K562 (cell line): Measurements from ENCODE around the gene CAPN5. TPM values are rescaled to one million over a fixed set of nuclear protein-coding genes. Genes with fewer than 3 reads are reported as not detected.

Source experiments
- ATAC-seq: fragments of 200-7000 bp; cut with Tn5 transposase; 3 replicates; pipeline ENCODE4 v1.9.1; 2020; ENCODE audit warnings: moderate library complexity
- BruUV-seq: library from RNA; stranded (reverse); fragments of 400-500 nt; replicated peaks from 2 replicates; lab custom pipeline; 2021; lab: Mats Ljungman, UMichigan
- CTCF ChIA-PET: fragments of 300-600 bp; formaldehyde crosslinking; extraction: SDS; loops from one replicate; lab custom pipeline; 2021; ENCODE audit warnings: low intra/inter-chr PET ratio; lab: Yijun Ruan, JAX
- POLR2A ChIA-PET: fragments of 300-600, 350-650 bp; sonication (Branson Sonifier 250); formaldehyde crosslinking; extraction: SDS; loops from one replicate; lab custom pipeline; 2021; ENCODE audit warnings: antibody characterized with exemption, inconsistent platforms; lab: Yijun Ruan, JAX
- DNase-seq, 4 experiments: peaks; one replicate each; pipeline versions ENCODE4 v3.0.0 to v3.0.0-alpha.2; 2011 to 2018; ENCODE audit warnings: low spot score in 3 of 4, mixed read lengths in 3 of 4; ENCODE audit errors: extremely low read depth in 1 of 4
- FAIRE-seq: peaks from 2 replicates; lab custom pipeline; 2011; peaks lifted over from hg19 to GRCh38; lab: Jason Lieb, UNC
- H2AFZ ChIP-seq: 2 replicates; pipeline ENCODE4 v1.6.0; 2011; ENCODE audit warnings: low read depth, low read length, control low read depth, inconsistent platforms
- H3K27ac ChIP-seq: fragments of 200-600 bp; 3 replicates; pipeline ENCODE4 v1.8.0; 2011; ENCODE audit warnings: low read depth, mild to moderate bottlenecking, control low read depth, inconsistent platforms, low read length, moderate library complexity, mixed read lengths; ENCODE audit errors: extremely low read depth
- H3K27me3 ChIP-seq, 2 experiments: fragments of 300-600 bp in 1 of 2; 2 replicates in 1 of 2; 3 replicates in 1 of 2; pipeline versions ENCODE4 v1.6.0 to v1.8.0; 2011; ENCODE audit warnings: inconsistent platforms in 2 of 2, low read length in 2 of 2, mild to moderate bottlenecking in 1 of 2, mixed read lengths in 1 of 2, moderate library complexity in 1 of 2; ENCODE audit not compliant: control insufficient read depth in 2 of 2, insufficient read depth in 2 of 2
- H3K36me3 ChIP-seq: fragments of 300-600 bp; 3 replicates; pipeline ENCODE4 v1.8.0; 2011; ENCODE audit warnings: mild to moderate bottlenecking, low read length, inconsistent platforms; ENCODE audit not compliant: control insufficient read depth, insufficient read depth
- H3K4me1 ChIP-seq, 2 experiments: fragments of 200-600 bp in 1 of 2; replicated peaks in 1 of 2; 2 replicates in 1 of 2; 3 replicates in 1 of 2; pipeline versions ENCODE4 v1.5.1 to v1.8.0; 2011; ENCODE audit warnings: inconsistent platforms in 2 of 2, low read length in 2 of 2, mild to moderate bottlenecking in 1 of 2, mixed read lengths in 1 of 2, moderate library complexity in 1 of 2; ENCODE audit not compliant: control insufficient read depth in 2 of 2, insufficient read depth in 2 of 2
- H3K4me2 ChIP-seq: 2 replicates; pipeline ENCODE4 v1.6.1; 2011; ENCODE audit warnings: low read length, control low read depth, inconsistent platforms, mixed read lengths; ENCODE audit not compliant: insufficient read depth
- H3K4me3 ChIP-seq: fragments of 200-600 bp; sonication (generic), shearing (Covaris generic); 2 replicates; pipeline ENCODE4 v1.5.1; 2016; ENCODE audit warnings: control low read depth, inconsistent platforms
- H3K79me2 ChIP-seq: fragments of 200-600 bp; 3 replicates; pipeline ENCODE4 v1.8.0; 2011; ENCODE audit warnings: low read length, inconsistent platforms; ENCODE audit not compliant: control insufficient read depth, insufficient read depth
- H3K9ac ChIP-seq, 2 experiments: 2 replicates each; pipeline versions ENCODE4 v1.6.0 to v1.6.1; 2011; ENCODE audit warnings: low read depth in 2 of 2, low read length in 2 of 2, control low read depth in 1 of 2, inconsistent platforms in 1 of 2, mild to moderate bottlenecking in 1 of 2, mixed read lengths in 1 of 2; ENCODE audit not compliant: insufficient read depth in 1 of 2
- H3K9me1 ChIP-seq: one replicate; pipeline ENCODE4 v1.6.0; 2011; ENCODE audit warnings: inconsistent platforms, mild to moderate bottlenecking, low read length, moderate library complexity; ENCODE audit not compliant: control insufficient read depth, insufficient read depth
- H3K9me3 ChIP-seq: replicated peaks from 2 replicates; pipeline ENCODE4 v1.5.1; 2011; ENCODE audit warnings: low read depth, low read length, inconsistent platforms; ENCODE audit not compliant: control insufficient read depth, insufficient read depth
- H4K20me1 ChIP-seq: replicated peaks from 2 replicates; pipeline ENCODE4 v1.6.1; 2011; ENCODE audit warnings: low read length, inconsistent platforms, mixed read lengths; ENCODE audit not compliant: control insufficient read depth, insufficient read depth
- ERF ChIP-seq: fragments of 450-650 bp; formaldehyde crosslinking; IDR thresholded peaks from 2 replicates; pipeline ENCODE4 v1.4.0; 2020; ENCODE audit warnings: mild to moderate bottlenecking, mixed read lengths
- FIP1L1 ChIP-seq: fragments of 200-400 bp; formaldehyde crosslinking; IDR thresholded peaks from 2 replicates; pipeline ENCODE4 v1.6.1; 2018; ENCODE audit warnings: mild to moderate bottlenecking, low read depth, low read length; ENCODE audit not compliant: poor library complexity, severe bottlenecking
- NONO ChIP-seq, 2 experiments: fragments of 200-400 bp in 1 of 2; fragments of 450-650 bp in 1 of 2; formaldehyde crosslinking in 1 of 2; IDR thresholded peaks; 2 replicates each; pipeline ENCODE4 v1.6.1; 2017; ENCODE audit warnings: low read depth in 2 of 2, mild to moderate bottlenecking in 2 of 2, moderate library complexity in 2 of 2, low read length in 1 of 2
- ZNF354B ChIP-seq: fragments of 250-450 bp; sonication (Bioruptor Pico); IDR thresholded peaks from 2 replicates; pipeline ENCODE4 v1.4.0; 2020
- ZNF507 ChIP-seq: conservative IDR thresholded peaks from 2 replicates; pipeline ENCODE4 v1.6.1; 2017; ENCODE audit warnings: missing genetic modification characterization, missing compliant biosample characterization
- WGBS: fragments of 100-300 bp; shearing (Covaris generic); methylation state at CpG from one replicate; pipeline ENCODE4 v1.1.6; 2016; ENCODE audit warnings: low coverage, mixed read lengths; ENCODE audit not compliant: insufficient coverage; ENCODE audit errors: missing lambda C conversion rate; 5-methylcytosine and 5-hydroxymethylcytosine counted together
- in situ Hi-C: fragments of 300-500 bp; cut with MboI; formaldehyde crosslinking; loops from 4 replicates; pipeline ENCODE4 v1.15.0; 2018; ENCODE audit warnings: inconsistent platforms, mixed read lengths
- intact Hi-C: fragments of 100-400 bp; cut with micrococcal nuclease; formaldehyde crosslinking; loops from 2 replicates; pipeline ENCODE4 v1.14.2; 2022
- polyA plus RNA-seq, 8 experiments: library from polyadenylated mRNA; depleted of rRNA in 4 of 8; stranded (reverse) in 5 of 8; unstranded in 3 of 8; fragments of >200 nt; fragmentation: Nextera tagmentation in 2 of 8; fragmentation: Illumina TruSeq in 1 of 8; extraction: Ambion mirVana in 2 of 8; extraction: Trizol in 1 of 8; gene quantifications; 2 replicates each; pipeline versions ENCODE4 v1.2.1 to v1.2.3, GENCODE V29; 2011 to 2014; ENCODE audit warnings: inconsistent platforms in 1 of 8, missing spikeins in 1 of 8
- total RNA-seq, 7 experiments: library from RNA; depleted of rRNA in 6 of 7; stranded (reverse); fragments of >200 nt in 6 of 7; fragmentation: Illumina TruSeq in 2 of 7; extraction: Trizol in 2 of 7; gene quantifications; 2 replicates each; pipeline versions ENCODE4 v1.2.1 to v1.2.3, GENCODE V29; 2011 to 2021; ENCODE audit warnings: low replicate concordance in 1 of 7
- TF ChIP-seq, protein P1 (sequence below): sonication (generic); formaldehyde crosslinking; IDR thresholded peaks from 2 replicates; pipeline ENCODE4 v1.8.1; 2023; ENCODE audit warnings: mild to moderate bottlenecking, missing genetic modification reagents
- TF ChIP-seq, protein P2 (sequence below): fragments of 450-650 bp; IDR thresholded peaks from 2 replicates; pipeline ENCODE4 v1.6.1; 2016; ENCODE audit warnings: mild to moderate bottlenecking, moderate library complexity

The CAPN5 gene
- total and polyA plus RNA-seq, 9 of the 15 experiments (the other 6 are each of a cell fraction or from before 2014, with no cell fraction given) = 0.04 to 0.44 (median 0.14) TPM; not detected in 2

DNA sequence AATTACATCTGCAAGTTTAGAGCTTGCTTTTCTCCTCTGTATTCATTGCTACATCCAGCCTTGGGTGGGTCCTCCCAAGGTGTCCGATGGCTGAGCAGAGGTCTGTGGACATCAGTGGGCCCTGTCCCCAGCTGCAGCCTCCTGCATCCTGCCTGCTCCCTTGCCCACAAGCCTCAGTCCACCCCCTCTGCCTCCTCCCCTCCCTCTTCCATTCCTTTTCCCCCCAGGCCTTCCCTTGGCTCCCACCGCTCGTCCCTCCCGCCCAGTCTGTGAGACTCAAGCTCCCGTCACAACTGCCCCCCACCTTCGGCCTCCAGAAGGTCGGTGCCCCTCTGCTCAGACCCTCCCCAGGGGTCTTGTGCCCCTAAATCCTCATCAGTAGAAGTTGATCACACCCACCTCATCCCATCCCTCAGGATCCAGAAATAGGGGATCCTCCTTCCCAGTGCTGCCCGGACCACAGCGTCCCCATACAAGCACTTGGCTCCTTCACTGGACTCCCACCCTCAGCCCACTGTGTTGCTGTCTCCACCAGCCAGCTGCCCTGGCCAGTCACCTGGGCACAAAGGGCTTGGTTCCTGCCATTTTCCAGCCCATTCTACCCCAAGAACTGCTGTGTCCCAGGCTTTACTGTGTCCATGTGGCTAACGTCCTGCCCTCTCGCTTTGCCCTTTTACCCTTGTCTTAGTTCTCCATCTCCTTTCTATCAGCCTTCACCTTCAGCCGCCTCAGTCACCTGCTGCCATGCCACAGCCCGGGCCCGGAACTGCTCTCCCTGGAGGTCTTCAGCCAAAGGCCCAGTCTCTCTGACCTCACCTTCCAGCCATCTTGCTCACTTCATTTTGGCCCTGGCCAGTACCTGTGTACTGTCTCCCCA lies 33.6 kb downstream of the CAPN5 start:
- Histone ChIP-seq H3K4me1 (peaks cover 0 to 19% of the 10 kb centered on the region in 2 experiments; a peak in 2 of 5 replicates), H3K9me1 (peaks cover 7% of the 10 kb centered on the region), H2AFZ (no peak overlapping the region), H3K9me3 (no peaks in the 10 kb centered on the region), H3K27me3 (peaks cover 5 to 51% of the 10 kb centered on the region in 2 experiments; a peak in 4 of 5 replicates), H3K9ac (no peak overlapping the region), H4K20me1 (peaks cover 18% of the 10 kb centered on the region; the same call in 1 of the 2 replicates), H3K4me2 (no peak overlapping the region), H3K36me3 (no peaks in the 10 kb centered on the region), H3K27ac (no peak overlapping the region), H3K4me3 (no peak overlapping the region), H3K79me2 (no peaks in the 10 kb centered on the region)
- in situ Hi-C loops = loop anchor here (5.0 to 10.0 kb wide), 2 partner anchors 183 to 376 kb away; no protein-coding TSS in a partner anchor
- CTCF ChIA-PET = interaction anchor here (2.5 kb wide), 1 partner anchor 53 kb away, joined by 19 read pairs; no protein-coding TSS in a partner anchor
- WGBS = 21% methylated on average over 11 of the region's 14 CpGs
- BruUV-seq = no TSS peak
- FAIRE-seq (no peak), DNase-seq (no peak), ATAC-seq (no peak)
- intact Hi-C loops = no loop called here
- POLR2A ChIA-PET = interaction anchor here (0.5 to 1.0 kb wide), 3 partner anchors 11 to 398 kb away, joined by 3 read pairs; no protein-coding TSS in a partner anchor
- TF ChIP-seq ZNF507 (no peak), ERF (CRISPR knock-in tag) (no peak), NONO (IDR thresholded peaks at IDR 0.05; ENCODE audit: low read depth in 2 of 2, low read length in 1 of 2) (no peak), ZNF354B (CRISPR knock-in tag) (no peak), FIP1L1 (no peak)
- TF ChIP-seq, protein P1, sequence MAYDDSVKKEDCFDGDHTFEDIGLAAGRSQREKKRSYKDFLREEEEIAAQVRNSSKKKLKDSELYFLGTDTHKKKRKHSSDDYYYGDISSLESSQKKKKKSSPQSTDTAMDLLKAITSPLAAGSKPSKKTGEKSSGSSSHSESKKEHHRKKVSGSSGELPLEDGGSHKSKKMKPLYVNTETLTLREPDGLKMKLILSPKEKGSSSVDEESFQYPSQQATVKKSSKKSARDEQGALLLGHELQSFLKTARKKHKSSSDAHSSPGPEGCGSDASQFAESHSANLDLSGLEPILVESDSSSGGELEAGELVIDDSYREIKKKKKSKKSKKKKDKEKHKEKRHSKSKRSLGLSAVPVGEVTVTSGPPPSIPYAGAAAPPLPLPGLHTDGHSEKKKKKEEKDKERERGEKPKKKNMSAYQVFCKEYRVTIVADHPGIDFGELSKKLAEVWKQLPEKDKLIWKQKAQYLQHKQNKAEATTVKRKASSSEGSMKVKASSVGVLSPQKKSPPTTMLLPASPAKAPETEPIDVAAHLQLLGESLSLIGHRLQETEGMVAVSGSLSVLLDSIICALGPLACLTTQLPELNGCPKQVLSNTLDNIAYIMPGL (CRISPR knock-in tag) = no peak
- TF ChIP-seq, protein P2, sequence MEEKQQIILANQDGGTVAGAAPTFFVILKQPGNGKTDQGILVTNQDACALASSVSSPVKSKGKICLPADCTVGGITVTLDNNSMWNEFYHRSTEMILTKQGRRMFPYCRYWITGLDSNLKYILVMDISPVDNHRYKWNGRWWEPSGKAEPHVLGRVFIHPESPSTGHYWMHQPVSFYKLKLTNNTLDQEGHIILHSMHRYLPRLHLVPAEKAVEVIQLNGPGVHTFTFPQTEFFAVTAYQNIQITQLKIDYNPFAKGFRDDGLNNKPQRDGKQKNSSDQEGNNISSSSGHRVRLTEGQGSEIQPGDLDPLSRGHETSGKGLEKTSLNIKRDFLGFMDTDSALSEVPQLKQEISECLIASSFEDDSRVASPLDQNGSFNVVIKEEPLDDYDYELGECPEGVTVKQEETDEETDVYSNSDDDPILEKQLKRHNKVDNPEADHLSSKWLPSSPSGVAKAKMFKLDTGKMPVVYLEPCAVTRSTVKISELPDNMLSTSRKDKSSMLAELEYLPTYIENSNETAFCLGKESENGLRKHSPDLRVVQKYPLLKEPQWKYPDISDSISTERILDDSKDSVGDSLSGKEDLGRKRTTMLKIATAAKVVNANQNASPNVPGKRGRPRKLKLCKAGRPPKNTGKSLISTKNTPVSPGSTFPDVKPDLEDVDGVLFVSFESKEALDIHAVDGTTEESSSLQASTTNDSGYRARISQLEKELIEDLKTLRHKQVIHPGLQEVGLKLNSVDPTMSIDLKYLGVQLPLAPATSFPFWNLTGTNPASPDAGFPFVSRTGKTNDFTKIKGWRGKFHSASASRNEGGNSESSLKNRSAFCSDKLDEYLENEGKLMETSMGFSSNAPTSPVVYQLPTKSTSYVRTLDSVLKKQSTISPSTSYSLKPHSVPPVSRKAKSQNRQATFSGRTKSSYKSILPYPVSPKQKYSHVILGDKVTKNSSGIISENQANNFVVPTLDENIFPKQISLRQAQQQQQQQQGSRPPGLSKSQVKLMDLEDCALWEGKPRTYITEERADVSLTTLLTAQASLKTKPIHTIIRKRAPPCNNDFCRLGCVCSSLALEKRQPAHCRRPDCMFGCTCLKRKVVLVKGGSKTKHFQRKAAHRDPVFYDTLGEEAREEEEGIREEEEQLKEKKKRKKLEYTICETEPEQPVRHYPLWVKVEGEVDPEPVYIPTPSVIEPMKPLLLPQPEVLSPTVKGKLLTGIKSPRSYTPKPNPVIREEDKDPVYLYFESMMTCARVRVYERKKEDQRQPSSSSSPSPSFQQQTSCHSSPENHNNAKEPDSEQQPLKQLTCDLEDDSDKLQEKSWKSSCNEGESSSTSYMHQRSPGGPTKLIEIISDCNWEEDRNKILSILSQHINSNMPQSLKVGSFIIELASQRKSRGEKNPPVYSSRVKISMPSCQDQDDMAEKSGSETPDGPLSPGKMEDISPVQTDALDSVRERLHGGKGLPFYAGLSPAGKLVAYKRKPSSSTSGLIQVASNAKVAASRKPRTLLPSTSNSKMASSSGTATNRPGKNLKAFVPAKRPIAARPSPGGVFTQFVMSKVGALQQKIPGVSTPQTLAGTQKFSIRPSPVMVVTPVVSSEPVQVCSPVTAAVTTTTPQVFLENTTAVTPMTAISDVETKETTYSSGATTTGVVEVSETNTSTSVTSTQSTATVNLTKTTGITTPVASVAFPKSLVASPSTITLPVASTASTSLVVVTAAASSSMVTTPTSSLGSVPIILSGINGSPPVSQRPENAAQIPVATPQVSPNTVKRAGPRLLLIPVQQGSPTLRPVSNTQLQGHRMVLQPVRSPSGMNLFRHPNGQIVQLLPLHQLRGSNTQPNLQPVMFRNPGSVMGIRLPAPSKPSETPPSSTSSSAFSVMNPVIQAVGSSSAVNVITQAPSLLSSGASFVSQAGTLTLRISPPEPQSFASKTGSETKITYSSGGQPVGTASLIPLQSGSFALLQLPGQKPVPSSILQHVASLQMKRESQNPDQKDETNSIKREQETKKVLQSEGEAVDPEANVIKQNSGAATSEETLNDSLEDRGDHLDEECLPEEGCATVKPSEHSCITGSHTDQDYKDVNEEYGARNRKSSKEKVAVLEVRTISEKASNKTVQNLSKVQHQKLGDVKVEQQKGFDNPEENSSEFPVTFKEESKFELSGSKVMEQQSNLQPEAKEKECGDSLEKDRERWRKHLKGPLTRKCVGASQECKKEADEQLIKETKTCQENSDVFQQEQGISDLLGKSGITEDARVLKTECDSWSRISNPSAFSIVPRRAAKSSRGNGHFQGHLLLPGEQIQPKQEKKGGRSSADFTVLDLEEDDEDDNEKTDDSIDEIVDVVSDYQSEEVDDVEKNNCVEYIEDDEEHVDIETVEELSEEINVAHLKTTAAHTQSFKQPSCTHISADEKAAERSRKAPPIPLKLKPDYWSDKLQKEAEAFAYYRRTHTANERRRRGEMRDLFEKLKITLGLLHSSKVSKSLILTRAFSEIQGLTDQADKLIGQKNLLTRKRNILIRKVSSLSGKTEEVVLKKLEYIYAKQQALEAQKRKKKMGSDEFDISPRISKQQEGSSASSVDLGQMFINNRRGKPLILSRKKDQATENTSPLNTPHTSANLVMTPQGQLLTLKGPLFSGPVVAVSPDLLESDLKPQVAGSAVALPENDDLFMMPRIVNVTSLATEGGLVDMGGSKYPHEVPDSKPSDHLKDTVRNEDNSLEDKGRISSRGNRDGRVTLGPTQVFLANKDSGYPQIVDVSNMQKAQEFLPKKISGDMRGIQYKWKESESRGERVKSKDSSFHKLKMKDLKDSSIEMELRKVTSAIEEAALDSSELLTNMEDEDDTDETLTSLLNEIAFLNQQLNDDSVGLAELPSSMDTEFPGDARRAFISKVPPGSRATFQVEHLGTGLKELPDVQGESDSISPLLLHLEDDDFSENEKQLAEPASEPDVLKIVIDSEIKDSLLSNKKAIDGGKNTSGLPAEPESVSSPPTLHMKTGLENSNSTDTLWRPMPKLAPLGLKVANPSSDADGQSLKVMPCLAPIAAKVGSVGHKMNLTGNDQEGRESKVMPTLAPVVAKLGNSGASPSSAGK = no peak
